Omental fat pad (tissue), 4 donors: ENCODE measurements around the gene FLII. TPM values are rescaled to one million over a fixed set of nuclear protein-coding genes. Genes with fewer than 3 reads are reported as not detected.

Experiments
- ATAC-seq: fragments of 150-250 bp; one replicate; pipeline ENCODE4 v1.9.1; 2016; ENCODE audit warnings: mild to moderate bottlenecking, moderate library complexity; ENCODE audit not compliant: low FRiP score
- DNase-seq: peaks from one replicate; pipeline ENCODE4 v3.0.0-alpha.2; 2019; ENCODE audit warnings: low spot score
- total RNA-seq, 4 donors: library from RNA; depleted of rRNA; stranded (reverse); fragments of >200 nt; gene quantifications; one replicate each; pipeline ENCODE4 v1.1.0, GENCODE V29; 2016
- TF ChIP-seq, protein P1 (sequence below), 3 donors: fragments of 450-650 bp; IDR thresholded peaks; one replicate each; pipeline ENCODE4 v1.5.1; 2016 to 2017; ENCODE audit warnings: antibody characterized with exemption in 3 of 3, mild to moderate bottlenecking in 3 of 3, moderate library complexity in 2 of 3

FLII gene
- total RNA-seq, 4 donors from 2014 or later: 198 to 328 (median 324) TPM

DNA sequence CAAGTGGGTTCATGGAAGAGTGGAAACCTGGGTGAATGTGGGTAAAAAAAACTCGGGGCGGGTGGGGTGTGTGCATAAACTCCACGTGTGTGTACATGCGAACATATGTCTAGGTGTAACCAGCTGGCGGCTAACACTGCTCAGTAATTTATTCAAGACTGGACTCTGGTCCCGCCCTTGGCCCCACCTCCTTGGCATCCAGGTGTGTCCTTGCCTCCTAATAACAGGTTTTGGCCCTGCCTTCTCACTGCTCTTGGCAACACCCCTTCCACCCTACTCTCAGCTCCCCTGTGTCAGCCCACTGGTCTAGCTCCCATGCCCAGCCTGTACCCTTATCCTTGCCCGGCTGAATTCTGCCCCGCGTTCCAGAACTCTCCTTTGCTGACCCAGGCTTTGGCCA, 8.3 kb downstream of the FLII start:
- DNase-seq (no peak), ATAC-seq (no peak)
- TF ChIP-seq, protein P1, sequence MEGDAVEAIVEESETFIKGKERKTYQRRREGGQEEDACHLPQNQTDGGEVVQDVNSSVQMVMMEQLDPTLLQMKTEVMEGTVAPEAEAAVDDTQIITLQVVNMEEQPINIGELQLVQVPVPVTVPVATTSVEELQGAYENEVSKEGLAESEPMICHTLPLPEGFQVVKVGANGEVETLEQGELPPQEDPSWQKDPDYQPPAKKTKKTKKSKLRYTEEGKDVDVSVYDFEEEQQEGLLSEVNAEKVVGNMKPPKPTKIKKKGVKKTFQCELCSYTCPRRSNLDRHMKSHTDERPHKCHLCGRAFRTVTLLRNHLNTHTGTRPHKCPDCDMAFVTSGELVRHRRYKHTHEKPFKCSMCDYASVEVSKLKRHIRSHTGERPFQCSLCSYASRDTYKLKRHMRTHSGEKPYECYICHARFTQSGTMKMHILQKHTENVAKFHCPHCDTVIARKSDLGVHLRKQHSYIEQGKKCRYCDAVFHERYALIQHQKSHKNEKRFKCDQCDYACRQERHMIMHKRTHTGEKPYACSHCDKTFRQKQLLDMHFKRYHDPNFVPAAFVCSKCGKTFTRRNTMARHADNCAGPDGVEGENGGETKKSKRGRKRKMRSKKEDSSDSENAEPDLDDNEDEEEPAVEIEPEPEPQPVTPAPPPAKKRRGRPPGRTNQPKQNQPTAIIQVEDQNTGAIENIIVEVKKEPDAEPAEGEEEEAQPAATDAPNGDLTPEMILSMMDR (IDR thresholded peaks at IDR 0.05): no peak

DNA sequence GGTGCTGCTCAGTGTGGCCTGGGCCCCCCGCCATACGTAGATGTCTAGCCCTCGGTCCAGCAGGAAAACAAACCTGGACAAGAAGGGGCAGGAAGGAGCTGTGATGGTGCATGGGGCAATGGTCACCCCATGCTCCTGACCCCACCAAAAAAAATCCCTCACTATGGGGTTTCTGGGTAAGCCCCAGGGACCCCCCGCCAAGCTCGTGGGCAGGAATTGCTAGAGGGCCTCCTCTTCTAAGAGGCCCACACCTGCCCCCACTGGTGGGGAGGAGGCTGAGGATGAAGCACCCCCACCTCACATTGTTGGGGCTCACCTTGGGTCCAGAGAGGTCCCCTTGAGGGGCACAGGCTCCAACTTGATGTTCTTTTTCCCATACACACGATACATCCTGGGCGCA, 9.7 kb downstream of the FLII start:
- ATAC-seq: no peak
- TF ChIP-seq, protein P1 (IDR thresholded peaks at IDR 0.05): no peak
- DNase-seq: no peak

DNA sequence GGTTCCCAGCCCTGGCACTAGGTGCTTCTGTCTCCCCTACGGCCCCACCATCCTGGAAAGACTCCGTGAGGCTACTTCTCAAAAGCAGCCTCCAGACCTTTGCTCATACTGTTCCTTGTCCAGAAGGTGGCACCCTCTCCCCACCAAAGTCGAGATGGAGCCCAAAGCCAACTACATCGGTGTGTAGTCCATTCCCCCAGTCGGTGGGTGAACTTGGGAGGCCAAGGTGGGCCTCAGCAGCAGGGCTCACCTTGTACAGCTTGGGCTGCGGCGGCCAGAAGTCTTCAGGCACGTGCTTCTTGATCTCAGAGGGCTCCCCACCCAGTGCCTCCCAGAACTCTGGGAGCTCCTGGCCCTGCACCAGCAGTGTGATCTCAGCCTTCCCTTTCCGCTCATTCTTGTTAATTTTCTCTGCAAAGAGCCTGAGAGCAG, 10.2 kb downstream of the FLII start:
- DNase-seq: no peak
- peak; percentile 22 for ATAC-seq
- TF ChIP-seq, protein P1 (IDR thresholded peaks at IDR 0.05): no peak

DNA sequence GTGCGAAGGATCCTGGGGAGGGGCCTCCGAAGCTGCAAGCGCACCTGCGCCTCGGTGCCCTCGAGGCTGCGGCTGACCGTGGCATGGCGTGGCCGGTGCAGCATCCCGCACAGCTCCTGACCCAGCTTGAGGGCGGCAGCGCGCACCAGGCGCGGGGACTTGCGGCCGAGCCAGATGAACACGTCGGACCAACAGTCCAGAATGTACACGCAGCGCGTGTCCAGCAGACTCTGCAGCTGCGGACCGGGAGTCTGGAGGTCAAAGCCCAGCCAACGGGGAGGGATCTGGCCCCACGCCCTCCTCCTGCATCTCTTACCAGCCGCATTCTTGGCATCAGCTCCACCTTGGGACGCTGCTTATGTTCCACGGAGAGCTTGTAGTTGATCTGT, 10.9 kb downstream of the FLII start:
- TF ChIP-seq, protein P1 (IDR thresholded peaks at IDR 0.05): no peak
- DNase-seq (no peak), ATAC-seq (peak; percentile 4)

DNA sequence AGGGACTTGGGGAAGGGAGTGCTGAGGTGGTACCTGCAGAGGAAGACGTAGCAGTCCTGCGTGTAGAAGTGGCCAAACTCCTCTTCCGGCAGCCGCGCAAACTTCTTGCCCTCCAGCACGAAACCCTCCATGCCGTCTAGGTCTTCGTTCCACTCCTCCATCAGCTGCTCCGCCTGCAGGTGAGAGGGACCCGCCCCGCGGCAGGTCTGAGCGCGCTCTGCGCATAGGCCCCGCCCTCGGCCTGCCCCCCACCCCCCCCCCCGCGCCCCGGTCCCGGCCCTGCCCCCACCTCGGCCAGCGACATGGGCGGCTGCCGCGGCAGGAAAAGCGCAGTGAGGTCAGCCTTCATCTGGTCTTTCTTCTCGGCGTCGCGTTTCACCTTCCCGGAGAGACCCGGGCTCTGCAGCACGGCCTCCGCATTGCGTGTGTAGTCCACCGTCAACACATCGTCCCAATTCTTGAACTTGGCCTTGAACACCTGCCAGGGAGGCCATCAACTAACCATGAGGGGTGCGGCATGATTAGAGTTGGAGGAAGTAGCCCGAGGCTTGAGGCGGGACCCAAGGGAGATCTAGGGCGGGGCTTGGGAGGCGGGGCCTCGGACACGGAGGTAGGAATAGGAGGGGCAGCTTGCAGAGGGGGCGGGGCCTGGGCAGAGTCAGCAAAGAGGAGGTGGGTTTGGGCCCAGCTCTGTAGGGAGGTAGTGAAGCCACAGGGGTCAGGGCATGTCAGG, 11.5 kb downstream of the FLII start:
- ATAC-seq (peak; percentile 57), DNase-seq (peak; percentile 48)
- TF ChIP-seq, protein P1 (IDR thresholded peaks at IDR 0.05): no peak

DNA sequence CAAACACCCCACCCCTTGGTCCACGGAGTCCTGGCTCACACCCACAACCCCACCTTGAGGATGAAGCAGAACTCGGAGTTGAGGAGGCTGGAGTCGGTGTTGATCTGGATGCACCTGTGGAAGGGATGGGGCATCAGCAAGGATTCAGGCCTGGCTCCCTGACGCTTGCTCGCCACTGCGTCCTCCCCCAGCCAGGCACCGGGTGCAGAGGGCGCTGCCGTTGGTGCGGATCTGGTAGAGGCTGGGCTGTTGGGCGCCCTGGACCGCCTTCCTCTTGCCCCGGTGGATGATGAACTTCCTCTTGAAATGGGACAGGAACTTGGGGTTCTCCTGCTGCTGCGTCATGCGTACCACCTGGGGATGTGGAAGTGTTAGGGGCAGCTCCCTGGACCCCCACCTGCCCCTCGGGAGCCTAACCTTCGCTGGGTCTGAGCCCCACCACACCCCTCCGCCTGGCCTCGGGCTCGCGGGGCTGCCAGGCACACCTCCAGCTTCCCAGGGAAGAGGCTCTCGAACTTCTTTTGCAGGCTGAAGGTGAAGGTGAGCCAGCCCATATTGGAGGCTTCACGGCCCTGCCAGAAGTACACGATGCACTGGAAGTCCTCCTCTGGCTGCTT, 12.3 kb downstream of the FLII start:
- no peak for ATAC-seq
- TF ChIP-seq, protein P1 (IDR thresholded peaks at IDR 0.05): no peak

More for the DNA sequence above, 12.3 kb downstream of the FLII start:
- DNase-seq: no peak
